Measurements from ENCODE around the gene KIAA2012. TPM values are rescaled to one million over a fixed set of nuclear protein-coding genes. Genes with fewer than 3 reads are reported as not detected.

KIAA2012 gene
- total and polyA plus RNA-seq, 2 of the 8 experiments (the other 6 are each of a cell fraction or from before 2014, with no cell fraction given) = not detected

DNA sequence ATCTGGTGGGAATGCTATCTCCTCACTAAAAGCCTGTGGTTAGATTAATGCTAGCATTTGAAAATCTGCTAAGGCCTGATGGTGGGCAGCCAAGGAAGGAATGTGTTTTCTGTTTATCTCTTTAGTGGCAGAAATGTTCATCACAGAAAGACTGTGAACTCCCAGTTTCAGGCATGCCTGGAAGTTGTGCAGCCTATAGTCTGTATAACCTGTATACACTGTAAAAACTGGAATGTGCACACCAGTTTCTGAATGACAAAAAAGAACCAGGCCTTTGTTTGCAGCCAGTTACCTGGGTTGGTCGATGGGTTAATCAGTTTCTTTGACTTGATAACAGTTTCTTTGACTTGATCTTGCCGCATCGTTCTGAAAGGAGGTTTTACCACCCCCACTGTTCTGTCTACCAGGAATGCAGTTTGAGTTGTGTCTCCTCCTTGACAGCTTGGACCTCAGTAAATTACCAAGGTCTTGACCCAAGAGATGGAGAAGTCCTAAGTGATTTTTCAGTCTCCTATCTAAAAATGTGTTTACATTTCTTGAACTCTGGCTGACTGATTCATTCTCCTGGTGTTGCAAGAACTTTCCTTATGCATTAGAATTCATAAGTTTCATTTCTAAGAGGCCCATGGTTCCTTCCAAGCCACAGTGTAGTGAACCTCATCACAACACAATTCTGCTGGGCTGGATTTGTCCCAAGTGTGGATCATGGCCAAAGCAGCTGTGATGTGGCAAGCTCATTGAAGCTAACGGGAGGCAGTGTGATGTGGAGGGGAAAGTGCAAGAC lies 62.2 kb downstream of the KIAA2012 start (continued):
- TF ChIP-seq, protein P1, sequence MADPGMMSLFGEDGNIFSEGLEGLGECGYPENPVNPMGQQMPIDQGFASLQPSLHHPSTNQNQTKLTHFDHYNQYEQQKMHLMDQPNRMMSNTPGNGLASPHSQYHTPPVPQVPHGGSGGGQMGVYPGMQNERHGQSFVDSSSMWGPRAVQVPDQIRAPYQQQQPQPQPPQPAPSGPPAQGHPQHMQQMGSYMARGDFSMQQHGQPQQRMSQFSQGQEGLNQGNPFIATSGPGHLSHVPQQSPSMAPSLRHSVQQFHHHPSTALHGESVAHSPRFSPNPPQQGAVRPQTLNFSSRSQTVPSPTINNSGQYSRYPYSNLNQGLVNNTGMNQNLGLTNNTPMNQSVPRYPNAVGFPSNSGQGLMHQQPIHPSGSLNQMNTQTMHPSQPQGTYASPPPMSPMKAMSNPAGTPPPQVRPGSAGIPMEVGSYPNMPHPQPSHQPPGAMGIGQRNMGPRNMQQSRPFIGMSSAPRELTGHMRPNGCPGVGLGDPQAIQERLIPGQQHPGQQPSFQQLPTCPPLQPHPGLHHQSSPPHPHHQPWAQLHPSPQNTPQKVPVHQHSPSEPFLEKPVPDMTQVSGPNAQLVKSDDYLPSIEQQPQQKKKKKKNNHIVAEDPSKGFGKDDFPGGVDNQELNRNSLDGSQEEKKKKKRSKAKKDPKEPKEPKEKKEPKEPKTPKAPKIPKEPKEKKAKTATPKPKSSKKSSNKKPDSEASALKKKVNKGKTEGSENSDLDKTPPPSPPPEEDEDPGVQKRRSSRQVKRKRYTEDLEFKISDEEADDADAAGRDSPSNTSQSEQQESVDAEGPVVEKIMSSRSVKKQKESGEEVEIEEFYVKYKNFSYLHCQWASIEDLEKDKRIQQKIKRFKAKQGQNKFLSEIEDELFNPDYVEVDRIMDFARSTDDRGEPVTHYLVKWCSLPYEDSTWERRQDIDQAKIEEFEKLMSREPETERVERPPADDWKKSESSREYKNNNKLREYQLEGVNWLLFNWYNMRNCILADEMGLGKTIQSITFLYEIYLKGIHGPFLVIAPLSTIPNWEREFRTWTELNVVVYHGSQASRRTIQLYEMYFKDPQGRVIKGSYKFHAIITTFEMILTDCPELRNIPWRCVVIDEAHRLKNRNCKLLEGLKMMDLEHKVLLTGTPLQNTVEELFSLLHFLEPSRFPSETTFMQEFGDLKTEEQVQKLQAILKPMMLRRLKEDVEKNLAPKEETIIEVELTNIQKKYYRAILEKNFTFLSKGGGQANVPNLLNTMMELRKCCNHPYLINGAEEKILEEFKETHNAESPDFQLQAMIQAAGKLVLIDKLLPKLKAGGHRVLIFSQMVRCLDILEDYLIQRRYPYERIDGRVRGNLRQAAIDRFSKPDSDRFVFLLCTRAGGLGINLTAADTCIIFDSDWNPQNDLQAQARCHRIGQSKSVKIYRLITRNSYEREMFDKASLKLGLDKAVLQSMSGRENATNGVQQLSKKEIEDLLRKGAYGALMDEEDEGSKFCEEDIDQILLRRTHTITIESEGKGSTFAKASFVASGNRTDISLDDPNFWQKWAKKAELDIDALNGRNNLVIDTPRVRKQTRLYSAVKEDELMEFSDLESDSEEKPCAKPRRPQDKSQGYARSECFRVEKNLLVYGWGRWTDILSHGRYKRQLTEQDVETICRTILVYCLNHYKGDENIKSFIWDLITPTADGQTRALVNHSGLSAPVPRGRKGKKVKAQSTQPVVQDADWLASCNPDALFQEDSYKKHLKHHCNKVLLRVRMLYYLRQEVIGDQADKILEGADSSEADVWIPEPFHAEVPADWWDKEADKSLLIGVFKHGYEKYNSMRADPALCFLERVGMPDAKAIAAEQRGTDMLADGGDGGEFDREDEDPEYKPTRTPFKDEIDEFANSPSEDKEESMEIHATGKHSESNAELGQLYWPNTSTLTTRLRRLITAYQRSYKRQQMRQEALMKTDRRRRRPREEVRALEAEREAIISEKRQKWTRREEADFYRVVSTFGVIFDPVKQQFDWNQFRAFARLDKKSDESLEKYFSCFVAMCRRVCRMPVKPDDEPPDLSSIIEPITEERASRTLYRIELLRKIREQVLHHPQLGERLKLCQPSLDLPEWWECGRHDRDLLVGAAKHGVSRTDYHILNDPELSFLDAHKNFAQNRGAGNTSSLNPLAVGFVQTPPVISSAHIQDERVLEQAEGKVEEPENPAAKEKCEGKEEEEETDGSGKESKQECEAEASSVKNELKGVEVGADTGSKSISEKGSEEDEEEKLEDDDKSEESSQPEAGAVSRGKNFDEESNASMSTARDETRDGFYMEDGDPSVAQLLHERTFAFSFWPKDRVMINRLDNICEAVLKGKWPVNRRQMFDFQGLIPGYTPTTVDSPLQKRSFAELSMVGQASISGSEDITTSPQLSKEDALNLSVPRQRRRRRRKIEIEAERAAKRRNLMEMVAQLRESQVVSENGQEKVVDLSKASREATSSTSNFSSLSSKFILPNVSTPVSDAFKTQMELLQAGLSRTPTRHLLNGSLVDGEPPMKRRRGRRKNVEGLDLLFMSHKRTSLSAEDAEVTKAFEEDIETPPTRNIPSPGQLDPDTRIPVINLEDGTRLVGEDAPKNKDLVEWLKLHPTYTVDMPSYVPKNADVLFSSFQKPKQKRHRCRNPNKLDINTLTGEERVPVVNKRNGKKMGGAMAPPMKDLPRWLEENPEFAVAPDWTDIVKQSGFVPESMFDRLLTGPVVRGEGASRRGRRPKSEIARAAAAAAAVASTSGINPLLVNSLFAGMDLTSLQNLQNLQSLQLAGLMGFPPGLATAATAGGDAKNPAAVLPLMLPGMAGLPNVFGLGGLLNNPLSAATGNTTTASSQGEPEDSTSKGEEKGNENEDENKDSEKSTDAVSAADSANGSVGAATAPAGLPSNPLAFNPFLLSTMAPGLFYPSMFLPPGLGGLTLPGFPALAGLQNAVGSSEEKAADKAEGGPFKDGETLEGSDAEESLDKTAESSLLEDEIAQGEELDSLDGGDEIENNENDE (IDR thresholded peaks at IDR 0.05; ENCODE audit: insufficient replicate concordance, low read length) = no peak
- TF ChIP-seq RNF2 (IDR thresholded peaks at IDR 0.05; ENCODE audit: borderline replicate concordance, low read depth, low read length, missing control alignments, poor library complexity, severe bottlenecking) = no peak
- no peak for TF ChIP-seq CHD2 (IDR thresholded peaks at IDR 0.05; ENCODE audit: low read length)
- TF ChIP-seq, protein P2, sequence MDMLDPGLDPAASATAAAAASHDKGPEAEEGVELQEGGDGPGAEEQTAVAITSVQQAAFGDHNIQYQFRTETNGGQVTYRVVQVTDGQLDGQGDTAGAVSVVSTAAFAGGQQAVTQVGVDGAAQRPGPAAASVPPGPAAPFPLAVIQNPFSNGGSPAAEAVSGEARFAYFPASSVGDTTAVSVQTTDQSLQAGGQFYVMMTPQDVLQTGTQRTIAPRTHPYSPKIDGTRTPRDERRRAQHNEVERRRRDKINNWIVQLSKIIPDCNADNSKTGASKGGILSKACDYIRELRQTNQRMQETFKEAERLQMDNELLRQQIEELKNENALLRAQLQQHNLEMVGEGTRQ (IDR thresholded peaks at IDR 0.05; ENCODE audit: low read length) = no peak

Measured in H1 (cell line).